HG02571 (cell line): ENCODE measurements around the gene MAP3K6.

Experiments
- ATAC-seq: cut with Tn5 transposase; IDR thresholded peaks from one replicate; pipeline ENCODE4 v1.9.1; 2021; ENCODE audit warnings: mild to moderate bottlenecking, moderate library complexity; ENCODE audit not compliant: unreplicated experiment

MAP3K6 gene

DNA sequence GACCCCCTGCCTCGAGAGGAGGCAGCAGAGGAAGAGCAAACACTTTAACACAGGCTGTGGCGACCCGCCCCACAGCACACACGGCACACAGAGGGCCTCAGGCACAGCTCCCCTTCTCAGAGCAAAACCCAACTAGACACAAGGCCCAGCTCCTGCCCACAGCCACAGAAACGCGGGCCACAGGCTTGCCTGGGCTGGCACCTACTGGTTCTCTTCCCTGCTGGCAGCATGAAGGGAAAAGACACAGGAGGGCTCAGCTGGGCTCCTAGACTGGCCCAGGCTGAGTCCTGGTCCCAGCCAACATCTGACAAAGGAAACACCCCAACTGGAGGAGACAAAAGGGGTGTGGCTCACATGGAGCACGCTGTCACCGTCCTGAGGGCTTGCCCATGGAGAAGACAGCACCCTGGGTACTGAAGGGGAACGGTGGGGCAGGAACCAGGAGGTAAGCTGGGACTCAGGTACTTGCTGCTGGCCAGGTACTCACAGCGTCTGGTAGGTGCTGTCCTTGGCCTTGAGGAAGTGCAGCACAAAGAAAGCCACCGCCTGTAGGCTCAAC lies 12.9 kb upstream of the MAP3K6 start:
- ATAC-seq: no peak

DNA sequence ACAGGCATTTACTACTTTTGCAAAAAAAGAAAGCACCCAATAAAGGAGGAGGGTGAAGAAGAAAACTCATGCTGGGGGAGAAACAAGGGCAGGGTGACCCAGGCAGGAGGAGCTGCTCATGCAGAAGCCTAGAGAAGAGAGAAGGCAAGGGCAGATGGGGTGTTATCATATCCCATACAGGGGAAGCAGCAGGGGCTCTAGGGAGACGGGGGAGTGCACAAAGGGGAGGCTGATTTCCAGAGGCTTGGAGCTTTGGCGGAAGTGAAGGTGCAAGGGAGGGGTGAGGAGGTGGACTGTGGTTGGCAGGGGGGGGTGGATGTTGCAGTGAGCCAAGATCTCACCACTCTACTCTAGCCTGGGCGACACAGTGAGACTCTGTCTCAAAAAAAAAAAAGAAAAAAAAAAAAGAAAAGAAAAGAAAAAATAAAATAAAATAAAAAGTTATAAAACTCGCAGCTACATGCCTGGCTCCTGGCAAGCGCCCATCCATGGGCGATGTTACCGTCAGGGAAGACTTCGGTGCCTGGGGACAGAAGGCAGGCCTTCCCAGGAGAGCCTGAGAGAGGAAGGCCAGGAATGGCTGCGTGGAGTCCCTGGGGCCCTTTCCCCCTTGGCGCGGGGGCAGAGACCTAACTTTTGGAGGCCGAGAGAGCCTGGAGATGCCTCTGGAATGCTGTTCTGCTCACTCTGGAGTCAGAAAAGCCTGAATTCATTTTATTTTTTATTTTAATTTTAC lies 11.2 kb upstream of the MAP3K6 start:
- ATAC-seq: no peak

DNA sequence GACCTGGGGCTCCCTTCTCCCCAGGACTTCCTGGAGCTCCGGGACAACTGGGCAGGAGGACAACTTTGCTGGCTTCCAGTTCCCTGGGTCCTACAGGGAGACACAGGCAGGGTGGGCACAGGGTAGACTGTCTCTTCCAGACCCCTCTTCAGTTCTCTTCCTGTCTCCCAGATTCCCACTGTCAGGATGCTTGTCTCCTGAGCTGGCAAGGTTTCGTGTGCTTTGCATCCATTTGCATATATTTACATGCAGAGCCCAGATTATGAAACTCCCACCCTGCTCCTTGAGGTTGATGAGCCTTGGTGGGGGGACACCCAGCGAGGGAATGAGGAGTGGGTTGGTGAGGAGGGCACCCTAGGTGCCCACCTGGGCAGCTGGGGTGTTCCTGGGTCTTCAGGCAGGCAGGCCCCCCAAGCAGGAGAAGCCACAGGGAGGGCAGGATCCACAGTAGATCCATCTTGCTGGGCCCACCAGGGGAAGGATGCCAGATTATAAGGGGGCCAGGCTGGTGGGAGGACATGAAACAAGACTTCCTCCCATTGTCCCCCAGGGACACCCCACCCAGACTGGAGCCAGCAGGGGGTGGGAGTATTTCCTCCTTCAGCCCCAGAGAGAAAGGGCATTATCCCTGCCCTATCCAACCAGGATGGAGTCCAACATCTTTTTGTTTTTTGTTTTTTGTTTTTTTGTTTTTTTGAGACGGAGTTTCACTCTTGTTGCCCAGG lies 7.8 kb upstream of the MAP3K6 start, which contains the start of gene FCN3:
FCN3 (minus strand) TSS at position 463 of the 725 bp plus-strand sequence; CDS start at position 457, 6 bp downstream.
- no peak for ATAC-seq

DNA sequence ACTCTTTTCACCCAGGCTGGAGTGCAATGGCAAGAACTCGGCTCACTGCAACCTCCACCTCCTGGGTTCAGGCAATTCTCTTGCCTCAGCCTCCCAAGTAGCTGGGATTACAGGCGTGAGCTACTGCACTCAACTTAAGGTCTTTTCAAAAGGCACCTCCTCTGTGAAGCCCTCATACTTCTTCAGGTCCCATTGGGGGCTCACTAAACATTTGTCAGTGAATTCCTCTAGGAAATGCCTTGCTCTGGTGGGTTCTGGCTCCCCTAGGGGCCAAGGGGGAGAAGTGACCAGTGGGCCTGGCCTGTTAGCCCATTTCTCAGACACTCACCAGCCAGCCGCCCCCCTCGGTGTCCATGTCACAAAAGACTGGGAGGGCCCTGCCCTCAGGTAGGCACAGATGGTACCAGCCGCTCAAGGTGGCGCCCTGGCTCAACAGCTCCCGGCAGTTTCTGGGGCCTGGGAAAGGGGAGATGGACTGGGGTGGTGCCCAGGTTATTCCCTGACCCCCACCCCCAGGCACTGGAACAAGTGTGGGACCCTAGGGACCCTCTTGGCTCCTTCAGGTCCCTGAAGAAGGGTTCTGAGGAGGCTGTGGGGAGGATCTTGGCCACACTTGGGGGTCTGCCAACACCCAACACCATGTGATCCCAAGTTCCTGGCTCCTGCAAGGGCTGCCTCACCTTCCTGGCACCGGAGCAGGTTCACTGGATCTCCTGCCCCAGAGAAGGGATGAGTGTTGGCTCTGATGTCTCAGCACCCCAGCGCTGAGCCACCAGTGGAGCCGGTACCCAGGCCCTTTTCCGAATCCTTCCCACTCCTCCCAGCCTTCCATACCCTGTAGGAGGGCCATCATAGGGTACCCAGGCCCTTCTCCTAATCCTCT lies 6.3 kb upstream of the MAP3K6 start:
- ATAC-seq: no peak

DNA sequence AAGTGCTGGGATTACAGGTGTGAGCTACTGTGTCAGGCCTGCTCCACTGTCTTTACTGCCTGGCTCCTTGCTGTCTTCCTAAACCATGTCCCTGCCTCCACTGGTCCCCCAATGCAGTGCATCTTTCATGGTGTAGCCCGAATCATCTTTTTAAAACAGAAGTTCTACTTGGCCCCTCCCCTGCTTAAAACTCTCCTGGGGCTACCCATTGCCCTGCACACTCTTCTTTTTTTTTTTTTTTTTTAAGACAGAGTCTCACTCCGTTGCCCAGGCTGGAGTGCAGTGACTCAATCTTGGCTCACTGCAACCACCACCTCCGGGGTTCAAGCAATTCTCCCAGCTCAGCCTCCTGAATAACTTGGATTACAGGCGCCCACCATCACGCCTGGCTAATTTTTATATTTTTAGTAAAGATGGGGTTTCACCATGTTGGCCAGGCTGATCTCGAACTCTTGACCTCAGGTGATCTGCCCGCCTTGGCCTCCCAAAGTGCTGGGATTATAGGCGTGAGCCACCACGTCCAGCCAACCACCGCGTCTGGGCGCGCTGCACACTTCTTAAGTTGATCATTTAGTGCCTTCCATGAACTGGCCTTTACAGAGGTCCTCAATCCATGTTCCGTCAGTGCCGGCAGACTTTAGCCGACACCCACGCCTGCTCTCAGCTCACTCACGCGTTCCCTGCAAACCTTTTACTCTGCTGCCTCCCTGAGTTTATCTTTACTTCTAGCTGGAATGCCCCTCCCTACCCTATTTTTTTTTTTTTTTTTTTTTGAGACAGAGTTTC lies 5.5 kb upstream of the MAP3K6 start:
- no peak for ATAC-seq

DNA sequence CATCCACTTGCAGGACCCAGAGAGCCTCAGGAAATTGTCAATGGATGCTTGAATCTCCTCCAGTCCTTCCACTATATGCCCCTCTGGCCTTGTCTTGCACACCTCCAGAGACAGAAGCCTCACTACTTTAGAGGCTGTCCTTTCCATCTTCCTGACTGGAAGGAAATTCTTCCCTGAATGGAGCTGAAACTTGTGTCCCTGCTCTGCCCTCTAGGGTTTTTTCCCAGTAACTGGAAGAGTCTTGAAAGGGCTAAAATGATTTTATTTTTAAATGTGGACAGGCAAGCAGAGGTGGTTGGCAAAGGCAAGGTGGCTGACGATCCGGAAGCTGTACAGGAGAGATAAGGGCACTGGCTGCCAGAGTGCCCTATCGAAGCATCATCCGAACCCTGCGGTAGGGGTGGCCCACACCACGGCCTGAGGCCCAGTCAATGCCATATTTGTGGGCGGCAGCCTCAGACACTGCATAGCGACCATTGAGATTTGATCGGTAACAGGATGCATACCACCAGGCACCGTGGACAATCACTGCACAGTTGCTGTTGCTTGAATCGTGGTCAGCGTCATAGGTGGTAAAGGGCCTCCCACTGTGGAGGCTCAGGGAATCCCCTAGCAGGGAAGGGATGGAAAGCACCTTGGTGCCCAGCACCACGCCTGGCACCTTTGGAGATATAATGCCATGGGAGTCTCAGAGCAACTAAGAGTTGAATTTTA lies 2.3 kb upstream of the MAP3K6 start:
- ATAC-seq: no peak

DNA sequence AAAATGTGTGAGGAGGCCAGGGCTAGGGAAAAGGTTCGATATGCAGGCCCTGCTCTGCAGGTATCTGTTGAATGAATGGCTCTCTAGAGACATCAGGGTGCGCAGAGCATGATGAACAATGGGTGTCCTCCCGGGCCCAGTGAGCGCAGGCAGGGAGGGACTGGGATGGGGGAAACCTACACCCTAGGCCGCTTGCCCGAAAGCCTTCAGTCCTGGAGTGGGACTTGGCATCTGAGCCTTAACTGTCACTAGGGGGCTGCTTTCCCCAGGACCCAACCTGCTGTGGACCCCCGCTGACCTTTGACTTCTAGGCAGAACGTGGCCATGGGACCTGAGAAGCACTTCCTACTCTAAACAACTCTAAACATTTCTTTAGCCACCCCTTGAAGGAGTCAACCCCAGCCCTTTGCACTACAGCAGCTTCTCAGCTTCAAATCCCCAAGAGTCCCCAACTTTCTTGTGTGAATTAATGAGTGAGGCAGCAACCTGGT lies 444 bp upstream of the MAP3K6 start:
- no peak for ATAC-seq

DNA sequence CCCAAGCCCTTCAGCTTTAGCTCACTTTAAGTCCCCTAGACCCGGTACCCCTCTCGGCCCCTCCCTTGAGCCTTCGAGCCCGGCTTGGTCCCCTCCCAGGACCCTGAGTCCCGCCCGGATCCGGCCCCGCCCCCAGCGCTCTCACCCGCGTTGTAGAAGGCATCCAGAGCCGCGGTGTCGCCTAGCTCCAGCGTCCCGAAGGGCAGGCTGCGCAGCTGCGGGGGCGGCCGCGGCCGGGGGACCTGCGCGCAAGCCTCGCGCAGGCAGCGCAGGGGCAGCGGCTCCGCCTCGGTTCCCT lies 699 bp downstream of the MAP3K6 start:
- no peak for ATAC-seq

DNA sequence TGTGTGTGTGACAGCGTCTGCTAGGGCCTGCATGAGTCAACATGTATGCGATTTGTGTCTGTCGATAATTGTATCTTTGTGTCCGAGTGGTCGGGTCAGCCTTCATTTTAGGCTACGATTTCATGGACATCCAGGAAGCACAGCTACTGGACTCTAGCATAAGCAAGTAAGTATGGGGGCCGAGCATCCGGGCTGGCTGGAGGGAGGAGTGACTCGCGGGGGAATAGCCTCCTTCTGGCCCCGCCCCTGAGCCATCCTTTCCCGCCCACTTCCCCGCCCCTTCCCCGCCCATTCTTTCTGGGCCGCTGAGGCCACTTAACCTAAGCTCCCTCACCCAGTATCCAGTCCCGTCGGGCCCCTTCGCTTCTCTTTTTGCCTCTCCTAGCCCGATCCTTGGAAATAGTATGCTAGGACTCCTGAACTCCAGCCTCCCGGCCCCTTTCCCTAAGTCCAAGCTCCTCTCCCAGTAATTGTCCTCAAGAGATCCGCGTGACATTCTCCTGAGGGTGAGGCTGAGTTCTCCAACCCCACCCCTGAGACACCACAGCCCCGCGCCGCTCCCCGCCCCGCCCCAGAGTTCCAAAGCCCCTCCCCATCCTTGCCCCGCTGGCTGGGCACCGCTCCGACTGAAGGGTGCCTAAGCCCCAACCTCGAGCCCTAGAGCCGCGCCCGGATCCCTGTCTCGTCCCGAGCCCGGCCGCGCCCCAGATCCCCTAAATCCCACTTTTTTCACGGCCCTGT lies 1.2 kb downstream of the MAP3K6 start:
- no peak for ATAC-seq

DNA sequence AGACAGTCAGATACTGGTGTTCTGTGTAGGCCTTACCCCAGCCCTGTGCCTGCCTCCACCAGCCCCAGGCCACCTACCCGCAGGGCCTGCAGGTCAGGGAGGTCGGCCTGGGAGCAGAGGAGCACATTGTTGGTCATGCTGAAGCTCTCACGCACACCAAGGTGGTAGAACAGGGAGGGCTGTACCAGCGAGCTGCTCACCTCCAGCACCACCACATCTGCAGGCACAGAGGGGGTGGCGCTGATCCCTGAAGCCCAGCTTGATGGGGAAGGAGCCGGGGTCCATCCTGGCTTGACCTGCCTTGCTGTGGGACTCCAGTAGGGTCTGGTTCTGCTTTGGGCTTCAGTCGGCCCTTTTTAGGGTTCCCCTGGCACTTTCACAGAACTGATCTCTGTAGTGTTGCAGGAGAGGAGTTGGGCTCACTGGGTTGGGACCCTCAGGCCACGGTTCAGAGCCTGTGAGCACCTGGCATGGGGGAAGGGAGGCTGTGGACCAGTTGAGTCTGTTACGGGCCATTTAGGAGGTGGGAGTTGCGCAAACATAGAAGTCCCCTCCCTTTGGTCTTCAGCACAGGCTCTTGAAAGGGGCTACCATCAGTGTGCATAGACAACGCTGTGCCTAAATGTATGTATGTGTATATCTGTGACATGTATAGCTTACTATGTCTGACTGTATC lies 1.9 kb downstream of the MAP3K6 start:
- no peak for ATAC-seq

DNA sequence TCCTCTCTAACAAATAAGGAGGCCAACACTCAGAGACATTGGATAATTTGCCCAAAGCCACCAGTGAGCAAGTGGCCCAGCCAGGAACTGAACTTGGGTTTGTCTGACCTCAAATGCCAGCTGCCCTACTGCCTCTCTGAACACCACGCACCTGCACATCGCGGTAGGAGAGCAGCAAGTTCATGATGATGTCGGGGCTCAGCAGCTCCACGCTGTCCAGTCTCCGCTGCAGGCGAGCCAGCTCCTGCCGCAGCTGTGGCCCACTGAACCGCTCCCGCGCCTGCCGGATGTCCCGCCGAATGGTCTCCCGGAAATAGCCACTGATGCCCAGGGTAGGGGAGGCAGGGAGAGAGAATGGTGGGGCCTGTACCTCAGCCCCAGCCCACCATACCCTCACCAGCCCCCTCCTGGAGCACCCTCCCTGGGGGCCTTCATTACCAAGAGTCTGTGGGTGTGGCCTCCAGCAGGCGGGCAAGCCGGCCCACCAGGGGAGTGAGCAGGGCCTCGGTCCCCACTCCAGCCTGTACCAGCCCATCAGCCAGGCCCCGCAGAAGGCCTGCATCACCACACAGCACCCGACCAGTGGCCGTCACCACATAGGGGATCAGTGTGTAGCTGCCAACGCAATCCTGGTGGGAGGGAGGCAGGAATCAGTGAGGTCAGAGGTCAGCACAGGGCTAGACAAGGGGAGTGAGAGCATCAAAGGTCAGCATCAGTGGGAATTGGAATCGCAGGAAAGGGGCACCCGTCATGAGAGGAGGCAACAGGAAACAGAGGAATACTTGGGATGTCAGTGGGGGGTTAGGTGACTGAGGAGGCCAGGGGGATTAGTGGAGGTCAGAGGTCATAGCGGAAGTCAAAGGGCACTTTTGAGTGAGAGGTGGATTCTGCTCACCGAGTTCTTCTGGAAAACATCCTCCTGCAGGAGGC lies 2.7 kb downstream of the MAP3K6 start:
- ATAC-seq: no peak

DNA sequence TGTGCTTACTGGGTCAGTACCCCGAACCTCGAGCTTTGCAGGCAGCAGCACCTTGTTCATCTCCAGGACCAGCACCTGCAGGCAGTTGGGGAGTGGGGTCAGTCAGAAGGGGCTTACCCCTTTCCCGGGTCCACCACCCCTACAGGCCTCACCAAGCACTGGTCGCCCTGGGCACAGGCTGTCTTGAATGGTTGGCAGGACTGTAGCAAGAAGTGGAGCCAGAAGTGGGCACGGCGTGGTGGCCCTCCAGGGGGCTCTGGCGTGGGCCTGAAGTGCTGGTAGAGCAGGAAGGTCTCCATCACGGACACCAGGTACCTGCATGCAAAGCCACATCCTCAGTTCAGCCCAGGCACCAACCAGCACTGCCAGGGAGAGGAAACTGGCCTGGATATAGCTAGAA lies 5.2 kb downstream of the MAP3K6 start:
- no peak for ATAC-seq

DNA sequence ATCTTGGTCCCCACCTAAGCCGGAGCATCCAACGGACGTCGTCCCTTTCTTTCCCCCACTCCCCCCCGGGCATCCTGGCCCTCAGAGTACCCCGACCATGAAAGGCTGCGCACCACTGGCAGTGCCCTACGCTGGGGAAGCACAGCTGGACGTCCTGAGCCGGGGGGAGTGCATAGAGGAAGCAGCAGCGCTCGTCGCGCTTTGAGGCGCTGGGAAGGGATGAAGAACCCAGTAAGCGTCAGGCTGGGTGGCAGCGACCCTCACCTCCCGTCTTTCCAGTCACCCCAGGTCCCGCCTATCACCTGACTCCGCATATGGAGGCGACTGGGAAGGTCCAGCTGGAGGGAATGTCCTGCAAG lies 5.7 kb downstream of the MAP3K6 start:
- ATAC-seq: no peak

DNA sequence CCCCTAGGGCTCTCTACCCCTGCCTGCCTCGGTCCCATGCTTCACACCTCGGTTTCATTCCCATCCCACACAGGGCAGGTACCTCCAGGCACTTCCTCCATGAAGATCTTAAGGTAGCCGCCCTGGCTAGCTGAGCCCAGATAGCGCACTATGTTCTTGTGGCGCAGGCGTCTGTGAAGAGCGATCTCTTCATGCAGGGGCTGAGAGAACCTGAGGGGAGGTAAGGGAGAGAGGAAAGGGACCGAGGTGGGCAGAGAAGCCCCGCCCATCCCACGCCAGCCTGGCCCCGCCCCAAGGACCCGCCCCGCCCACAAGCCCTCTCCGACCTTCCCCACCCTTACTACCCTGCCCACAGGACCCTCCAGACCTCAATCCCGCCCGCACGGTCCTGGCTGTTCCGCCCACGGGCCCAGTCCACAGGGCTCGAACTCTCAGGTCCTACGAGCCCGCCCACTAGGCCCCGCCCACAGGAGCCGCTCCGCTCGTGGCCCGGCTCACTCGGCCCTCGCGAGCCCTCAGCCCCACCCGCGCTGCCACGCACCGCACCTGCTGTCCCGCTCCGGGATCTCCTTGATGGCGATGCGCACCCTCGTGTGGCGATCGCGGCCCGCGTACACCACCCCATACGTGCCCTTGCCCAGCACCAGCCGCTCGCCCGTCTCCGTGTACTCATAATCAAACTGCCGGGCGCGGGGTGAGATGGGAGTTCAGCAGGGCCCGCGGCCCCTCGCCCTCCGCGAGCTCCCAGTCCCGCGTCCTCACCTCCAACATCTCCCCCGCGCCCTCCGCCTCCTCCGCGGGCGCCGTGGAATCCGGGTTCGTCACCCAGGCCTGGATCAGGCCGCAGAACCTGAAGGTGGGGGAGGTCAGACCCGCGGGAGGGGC lies 6.4 kb downstream of the MAP3K6 start:
- ATAC-seq: no peak

DNA sequence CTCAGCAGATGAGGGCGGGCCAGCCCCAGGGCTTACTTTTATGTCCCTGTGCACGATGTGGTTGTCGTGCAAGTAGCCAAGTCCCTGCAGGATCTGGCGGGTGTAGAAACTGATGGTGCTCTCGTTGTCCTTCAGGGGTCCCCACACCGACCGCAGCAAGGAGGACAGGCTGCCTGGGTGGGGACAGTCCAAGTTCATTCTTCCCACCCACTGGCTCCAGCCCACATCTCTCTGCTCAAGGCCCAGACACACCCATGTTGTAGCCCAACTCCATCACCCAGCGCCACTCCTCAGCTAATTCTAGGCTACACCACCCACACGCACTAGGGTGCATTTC lies 7.0 kb downstream of the MAP3K6 start:
- ATAC-seq: no peak

DNA sequence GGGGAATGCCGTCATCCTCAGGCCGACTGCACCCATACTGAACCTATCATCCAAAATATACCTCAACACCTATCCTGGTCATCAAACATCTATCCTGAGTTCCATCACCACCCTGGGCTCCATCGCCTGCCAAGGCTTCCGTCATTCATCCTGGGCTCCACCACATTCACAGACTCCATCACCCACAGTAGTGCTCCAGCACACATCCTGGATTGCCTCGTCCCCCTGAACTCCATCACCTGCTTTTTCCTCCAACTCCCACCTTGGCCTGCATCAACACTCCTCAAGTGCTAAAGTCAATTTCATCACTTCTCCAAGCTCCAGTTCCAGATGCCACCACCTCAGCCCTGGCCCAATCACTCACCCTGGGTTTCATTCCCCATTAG lies 7.8 kb downstream of the MAP3K6 start:
- no peak for ATAC-seq
